ENCODE data around the gene MCUB.

- TF ChIP-seq, protein P1, sequence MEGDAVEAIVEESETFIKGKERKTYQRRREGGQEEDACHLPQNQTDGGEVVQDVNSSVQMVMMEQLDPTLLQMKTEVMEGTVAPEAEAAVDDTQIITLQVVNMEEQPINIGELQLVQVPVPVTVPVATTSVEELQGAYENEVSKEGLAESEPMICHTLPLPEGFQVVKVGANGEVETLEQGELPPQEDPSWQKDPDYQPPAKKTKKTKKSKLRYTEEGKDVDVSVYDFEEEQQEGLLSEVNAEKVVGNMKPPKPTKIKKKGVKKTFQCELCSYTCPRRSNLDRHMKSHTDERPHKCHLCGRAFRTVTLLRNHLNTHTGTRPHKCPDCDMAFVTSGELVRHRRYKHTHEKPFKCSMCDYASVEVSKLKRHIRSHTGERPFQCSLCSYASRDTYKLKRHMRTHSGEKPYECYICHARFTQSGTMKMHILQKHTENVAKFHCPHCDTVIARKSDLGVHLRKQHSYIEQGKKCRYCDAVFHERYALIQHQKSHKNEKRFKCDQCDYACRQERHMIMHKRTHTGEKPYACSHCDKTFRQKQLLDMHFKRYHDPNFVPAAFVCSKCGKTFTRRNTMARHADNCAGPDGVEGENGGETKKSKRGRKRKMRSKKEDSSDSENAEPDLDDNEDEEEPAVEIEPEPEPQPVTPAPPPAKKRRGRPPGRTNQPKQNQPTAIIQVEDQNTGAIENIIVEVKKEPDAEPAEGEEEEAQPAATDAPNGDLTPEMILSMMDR (IDR thresholded peaks at IDR 0.05): no peak
- no peak for TF ChIP-seq TCF7L2 (IDR thresholded peaks at IDR 0.05; ENCODE audit: low read depth, low read length)
Measured at GRCh38 chr4:109559983-109560686, at the start of gene MCUB.
